K562 (cell line): ENCODE data around the gene CARMIL1. TPM values are rescaled to one million over a fixed set of nuclear protein-coding genes. Genes with fewer than 3 reads are reported as not detected.

Experiments used
- ATAC-seq: fragments of 200-7000 bp; cut with Tn5 transposase; 3 replicates; pipeline ENCODE4 v1.9.1; 2020; ENCODE audit warnings: moderate library complexity
- BruUV-seq: library from RNA; stranded (reverse); fragments of 400-500 nt; replicated peaks from 2 replicates; lab custom pipeline; 2021; lab: Mats Ljungman, UMichigan
- CTCF ChIA-PET: fragments of 300-600 bp; formaldehyde crosslinking; extraction: SDS; loops from one replicate; lab custom pipeline; 2021; ENCODE audit warnings: low intra/inter-chr PET ratio; lab: Yijun Ruan, JAX
- POLR2A ChIA-PET: fragments of 300-600, 350-650 bp; sonication (Branson Sonifier 250); formaldehyde crosslinking; extraction: SDS; loops from one replicate; lab custom pipeline; 2021; ENCODE audit warnings: antibody characterized with exemption, inconsistent platforms; lab: Yijun Ruan, JAX
- DNase-seq, 4 experiments: peaks; one replicate each; pipeline versions ENCODE4 v3.0.0 to v3.0.0-alpha.2; 2011 to 2018; ENCODE audit warnings: low spot score in 3 of 4, mixed read lengths in 3 of 4; ENCODE audit errors: extremely low read depth in 1 of 4
- FAIRE-seq: peaks from 2 replicates; lab custom pipeline; 2011; peaks lifted over from hg19 to GRCh38; lab: Jason Lieb, UNC
- H2AFZ ChIP-seq: 2 replicates; pipeline ENCODE4 v1.6.0; 2011; ENCODE audit warnings: low read depth, low read length, control low read depth, inconsistent platforms
- H3K27ac ChIP-seq: fragments of 200-600 bp; 3 replicates; pipeline ENCODE4 v1.8.0; 2011; ENCODE audit warnings: low read depth, mild to moderate bottlenecking, control low read depth, inconsistent platforms, low read length, moderate library complexity, mixed read lengths; ENCODE audit errors: extremely low read depth
- H3K27me3 ChIP-seq, 2 experiments: fragments of 300-600 bp in 1 of 2; 2 replicates in 1 of 2; 3 replicates in 1 of 2; pipeline versions ENCODE4 v1.6.0 to v1.8.0; 2011; ENCODE audit warnings: inconsistent platforms in 2 of 2, low read length in 2 of 2, mild to moderate bottlenecking in 1 of 2, mixed read lengths in 1 of 2, moderate library complexity in 1 of 2; ENCODE audit not compliant: control insufficient read depth in 2 of 2, insufficient read depth in 2 of 2
- H3K36me3 ChIP-seq: fragments of 300-600 bp; 3 replicates; pipeline ENCODE4 v1.8.0; 2011; ENCODE audit warnings: mild to moderate bottlenecking, low read length, inconsistent platforms; ENCODE audit not compliant: control insufficient read depth, insufficient read depth
- H3K4me1 ChIP-seq, 2 experiments: fragments of 200-600 bp in 1 of 2; replicated peaks in 1 of 2; 2 replicates in 1 of 2; 3 replicates in 1 of 2; pipeline versions ENCODE4 v1.5.1 to v1.8.0; 2011; ENCODE audit warnings: inconsistent platforms in 2 of 2, low read length in 2 of 2, mild to moderate bottlenecking in 1 of 2, mixed read lengths in 1 of 2, moderate library complexity in 1 of 2; ENCODE audit not compliant: control insufficient read depth in 2 of 2, insufficient read depth in 2 of 2
- H3K4me2 ChIP-seq: 2 replicates; pipeline ENCODE4 v1.6.1; 2011; ENCODE audit warnings: low read length, control low read depth, inconsistent platforms, mixed read lengths; ENCODE audit not compliant: insufficient read depth
- H3K4me3 ChIP-seq: fragments of 200-600 bp; sonication (generic), shearing (Covaris generic); 2 replicates; pipeline ENCODE4 v1.5.1; 2016; ENCODE audit warnings: control low read depth, inconsistent platforms
- H3K79me2 ChIP-seq: fragments of 200-600 bp; 3 replicates; pipeline ENCODE4 v1.8.0; 2011; ENCODE audit warnings: low read length, inconsistent platforms; ENCODE audit not compliant: control insufficient read depth, insufficient read depth
- H3K9ac ChIP-seq, 2 experiments: 2 replicates each; pipeline versions ENCODE4 v1.6.0 to v1.6.1; 2011; ENCODE audit warnings: low read depth in 2 of 2, low read length in 2 of 2, control low read depth in 1 of 2, inconsistent platforms in 1 of 2, mild to moderate bottlenecking in 1 of 2, mixed read lengths in 1 of 2; ENCODE audit not compliant: insufficient read depth in 1 of 2
- H3K9me1 ChIP-seq: one replicate; pipeline ENCODE4 v1.6.0; 2011; ENCODE audit warnings: inconsistent platforms, mild to moderate bottlenecking, low read length, moderate library complexity; ENCODE audit not compliant: control insufficient read depth, insufficient read depth
- H3K9me3 ChIP-seq: replicated peaks from 2 replicates; pipeline ENCODE4 v1.5.1; 2011; ENCODE audit warnings: low read depth, low read length, inconsistent platforms; ENCODE audit not compliant: control insufficient read depth, insufficient read depth
- H4K20me1 ChIP-seq: replicated peaks from 2 replicates; pipeline ENCODE4 v1.6.1; 2011; ENCODE audit warnings: low read length, inconsistent platforms, mixed read lengths; ENCODE audit not compliant: control insufficient read depth, insufficient read depth
- EP400 ChIP-seq: fragments of 450-650 bp; IDR thresholded peaks from 2 replicates; pipeline ENCODE4 v1.6.1; 2017; ENCODE audit warnings: antibody characterized with exemption, mild to moderate bottlenecking, moderate library complexity
- FOSL1 ChIP-seq: fragments of 200-800 bp; sonication (Bioruptor generic); conservative IDR thresholded peaks from 2 replicates; pipeline ENCODE4 v1.6.1; 2016; ENCODE audit warnings: missing genetic modification characterization, missing compliant biosample characterization
- FOXJ2 ChIP-seq: fragments of 200-800 bp; sonication (Bioruptor generic); IDR thresholded peaks from 2 replicates; pipeline ENCODE4 v1.6.1; 2016; ENCODE audit warnings: missing genetic modification characterization, missing compliant biosample characterization
- HBP1 ChIP-seq: fragments of 450-650 bp; formaldehyde crosslinking; IDR thresholded peaks from 2 replicates; pipeline ENCODE4 v1.4.0; 2022; ENCODE audit warnings: missing genetic modification characterization
- NKRF ChIP-seq: fragments of 450-650 bp; IDR thresholded peaks from 2 replicates; pipeline ENCODE4 v1.6.1; 2016; ENCODE audit warnings: borderline replicate concordance
- WGBS: fragments of 100-300 bp; shearing (Covaris generic); methylation state at CpG from one replicate; pipeline ENCODE4 v1.1.6; 2016; ENCODE audit warnings: low coverage, mixed read lengths; ENCODE audit not compliant: insufficient coverage; ENCODE audit errors: missing lambda C conversion rate; 5-methylcytosine and 5-hydroxymethylcytosine counted together
- in situ Hi-C: fragments of 300-500 bp; cut with MboI; formaldehyde crosslinking; loops from 4 replicates; pipeline ENCODE4 v1.15.0; 2018; ENCODE audit warnings: inconsistent platforms, mixed read lengths
- intact Hi-C: fragments of 100-400 bp; cut with micrococcal nuclease; formaldehyde crosslinking; loops from 2 replicates; pipeline ENCODE4 v1.14.2; 2022
- polyA plus RNA-seq, 8 experiments: library from polyadenylated mRNA; depleted of rRNA in 4 of 8; stranded (reverse) in 5 of 8; unstranded in 3 of 8; fragments of >200 nt; fragmentation: Nextera tagmentation in 2 of 8; fragmentation: Illumina TruSeq in 1 of 8; extraction: Ambion mirVana in 2 of 8; extraction: Trizol in 1 of 8; gene quantifications; 2 replicates each; pipeline versions ENCODE4 v1.2.1 to v1.2.3, GENCODE V29; 2011 to 2014; ENCODE audit warnings: inconsistent platforms in 1 of 8, missing spikeins in 1 of 8
- total RNA-seq, 7 experiments: library from RNA; depleted of rRNA in 6 of 7; stranded (reverse); fragments of >200 nt in 6 of 7; fragmentation: Illumina TruSeq in 2 of 7; extraction: Trizol in 2 of 7; gene quantifications; 2 replicates each; pipeline versions ENCODE4 v1.2.1 to v1.2.3, GENCODE V29; 2011 to 2021; ENCODE audit warnings: low replicate concordance in 1 of 7

Gene CARMIL1
- total and polyA plus RNA-seq, 9 of the 15 experiments (the other 6 are each of a cell fraction or from before 2014, with no cell fraction given) = 0.04 to 0.32 (median 0.10) TPM; not detected in 1

DNA sequence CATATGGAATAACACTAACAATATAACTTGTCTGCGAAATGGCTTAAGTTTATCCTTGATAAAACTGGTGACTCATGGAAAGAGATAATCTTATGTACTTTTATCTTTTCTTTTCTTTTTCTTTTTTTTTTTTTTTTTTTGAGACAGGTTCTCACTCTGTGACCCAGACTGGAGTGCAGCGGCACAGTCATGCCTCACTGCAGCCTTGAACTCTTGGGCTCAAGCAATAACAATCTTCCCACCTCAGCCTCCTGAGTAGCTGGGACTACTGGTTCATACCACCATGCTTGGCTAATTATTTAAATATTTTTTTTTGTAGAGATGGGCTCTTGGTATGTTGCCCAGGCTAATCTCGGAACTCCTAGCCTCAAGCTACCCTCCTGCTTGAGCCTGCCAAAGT is 304.7 kb downstream of the CARMIL1 start:
- WGBS = 11% methylated on average over 3 of the region's 3 CpGs
- TF ChIP-seq EP400 (no peak), NKRF (no peak), FOXJ2 (tag) (no peak), HBP1 (no peak), FOSL1 (tag) (no peak)
- ChIA-PET POLR2A (no interaction called here), CTCF (interaction anchor here (0.6 kb wide), 1 partner anchor 230 kb away, joined by 5 read pairs; no protein-coding TSS in a partner anchor)
- no peaks in the 10 kb centered on the region for H3K79me2 ChIP-seq
- DNase-seq (no peak), ATAC-seq (no peak), FAIRE-seq (no peak)
- intact Hi-C loops (no loop called here), in situ Hi-C loops (no loop called here)
- H3K27me3 ChIP-seq = peaks cover 0 to 4% of the 10 kb centered on the region in 2 experiments; a peak in 3 of 5 replicates
- H3K4me2 ChIP-seq = no peak overlapping the region
- no TSS peak for BruUV-seq
- 0 out of 2 replicates have a peak, but pooled peaks cover 2% of the 10 kb centered on the region for H4K20me1 ChIP-seq
- no peaks in the 10 kb centered on the region for H3K9me3 ChIP-seq
- no peaks in the 10 kb centered on the region for H3K4me1 ChIP-seq
- no peak overlapping the region for H3K4me3 ChIP-seq
- no peaks in the 10 kb centered on the region for H3K36me3 ChIP-seq
- H3K27ac ChIP-seq = no peak overlapping the region
- no peak overlapping the region for H2AFZ ChIP-seq
- H3K9me1 ChIP-seq = no peaks in the 10 kb centered on the region
- no peak overlapping the region for H3K9ac ChIP-seq
